Measurements from ENCODE around the gene MUC13.

Gene MUC13

GRCh38 chr3:124965413-124965812 lies 30.9 kb upstream of the MUC13 start:
- no peak overlapping the region for H3K9ac ChIP-seq
- H3K4me1 ChIP-seq (ENCODE audit: low read depth, poor library complexity, severe bottlenecking), result no peaks in the 10 kb centered on the region
- H3K36me3 ChIP-seq (ENCODE audit: insufficient read depth), result no peaks in the 10 kb centered on the region
- H3K4me3 ChIP-seq (IDR thresholded peaks at IDR 0.05; ENCODE audit: insufficient read depth, low read depth, low read length), result no peak overlapping the region
- no peaks in the 10 kb centered on the region for H4K20me1 ChIP-seq (ENCODE audit: insufficient read depth)
- H3K79me2 ChIP-seq (ENCODE audit: insufficient read depth, low read depth), result no peaks in the 10 kb centered on the region
- no peak overlapping the region for H2AFZ ChIP-seq (ENCODE audit: low read depth)
- H3K27me3 ChIP-seq (ENCODE audit: insufficient read depth, low read depth), result no peaks in the 10 kb centered on the region
- H3K4me2 ChIP-seq, result no peak overlapping the region
- H3K27ac ChIP-seq, result no peak overlapping the region
- TF ChIP-seq, protein P1, sequence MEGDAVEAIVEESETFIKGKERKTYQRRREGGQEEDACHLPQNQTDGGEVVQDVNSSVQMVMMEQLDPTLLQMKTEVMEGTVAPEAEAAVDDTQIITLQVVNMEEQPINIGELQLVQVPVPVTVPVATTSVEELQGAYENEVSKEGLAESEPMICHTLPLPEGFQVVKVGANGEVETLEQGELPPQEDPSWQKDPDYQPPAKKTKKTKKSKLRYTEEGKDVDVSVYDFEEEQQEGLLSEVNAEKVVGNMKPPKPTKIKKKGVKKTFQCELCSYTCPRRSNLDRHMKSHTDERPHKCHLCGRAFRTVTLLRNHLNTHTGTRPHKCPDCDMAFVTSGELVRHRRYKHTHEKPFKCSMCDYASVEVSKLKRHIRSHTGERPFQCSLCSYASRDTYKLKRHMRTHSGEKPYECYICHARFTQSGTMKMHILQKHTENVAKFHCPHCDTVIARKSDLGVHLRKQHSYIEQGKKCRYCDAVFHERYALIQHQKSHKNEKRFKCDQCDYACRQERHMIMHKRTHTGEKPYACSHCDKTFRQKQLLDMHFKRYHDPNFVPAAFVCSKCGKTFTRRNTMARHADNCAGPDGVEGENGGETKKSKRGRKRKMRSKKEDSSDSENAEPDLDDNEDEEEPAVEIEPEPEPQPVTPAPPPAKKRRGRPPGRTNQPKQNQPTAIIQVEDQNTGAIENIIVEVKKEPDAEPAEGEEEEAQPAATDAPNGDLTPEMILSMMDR (conservative IDR thresholded peaks at IDR 0.05; ENCODE audit: low read depth, low read length), result no peak

GRCh38 chr3:124964387-124964786 lies 29.8 kb upstream of the MUC13 start:
- no peaks in the 10 kb centered on the region for H3K79me2 ChIP-seq (ENCODE audit: insufficient read depth, low read depth)
- no peaks in the 10 kb centered on the region for H3K4me1 ChIP-seq (ENCODE audit: low read depth, poor library complexity, severe bottlenecking)
- TF ChIP-seq, protein P1 (conservative IDR thresholded peaks at IDR 0.05; ENCODE audit: low read depth, low read length), result no peak
- H2AFZ ChIP-seq (ENCODE audit: low read depth), result no peak overlapping the region
- no peaks in the 10 kb centered on the region for H3K36me3 ChIP-seq (ENCODE audit: insufficient read depth)
- H3K27me3 ChIP-seq (ENCODE audit: insufficient read depth, low read depth), result no peaks in the 10 kb centered on the region
- H4K20me1 ChIP-seq (ENCODE audit: insufficient read depth), result no peaks in the 10 kb centered on the region
- no peak overlapping the region for H3K9ac ChIP-seq
- no peak overlapping the region for H3K4me2 ChIP-seq
- no peak overlapping the region for H3K4me3 ChIP-seq (IDR thresholded peaks at IDR 0.05; ENCODE audit: insufficient read depth, low read depth, low read length)
- no peak overlapping the region for H3K27ac ChIP-seq

- Histone ChIP-seq H3K4me1 (ENCODE audit: low read depth, poor library complexity, severe bottlenecking) (no peaks in the 10 kb centered on the region), H3K27me3 (ENCODE audit: insufficient read depth, low read depth) (no peaks in the 10 kb centered on the region), H3K27ac (no peak overlapping the region), H3K36me3 (ENCODE audit: insufficient read depth) (no peaks in the 10 kb centered on the region), H4K20me1 (ENCODE audit: insufficient read depth) (no peaks in the 10 kb centered on the region), H2AFZ (ENCODE audit: low read depth) (no peak overlapping the region), H3K4me3 (IDR thresholded peaks at IDR 0.05; ENCODE audit: insufficient read depth, low read depth, low read length) (no peak overlapping the region), H3K4me2 (no peak overlapping the region), H3K9ac (no peak overlapping the region), H3K79me2 (ENCODE audit: insufficient read depth, low read depth) (no peaks in the 10 kb centered on the region)
- TF ChIP-seq, protein P1 (conservative IDR thresholded peaks at IDR 0.05; ENCODE audit: low read depth, low read length), result no peak
These were observed 29.2 kb upstream of the MUC13 start for GRCh38 chr3:124963755-124964154.

GRCh38 chr3:124962403-124962940 lies 27.9 kb upstream of the MUC13 start:
- Histone ChIP-seq H3K4me3 (IDR thresholded peaks at IDR 0.05; ENCODE audit: insufficient read depth, low read depth, low read length) (no peak overlapping the region), H3K4me1 (ENCODE audit: low read depth, poor library complexity, severe bottlenecking) (no peaks in the 10 kb centered on the region), H3K27me3 (ENCODE audit: insufficient read depth, low read depth) (no peaks in the 10 kb centered on the region), H2AFZ (ENCODE audit: low read depth) (no peak overlapping the region), H3K79me2 (ENCODE audit: insufficient read depth, low read depth) (no peaks in the 10 kb centered on the region), H3K36me3 (ENCODE audit: insufficient read depth) (no peaks in the 10 kb centered on the region), H3K9ac (no peak overlapping the region), H3K27ac (no peak overlapping the region), H3K4me2 (no peak overlapping the region), H4K20me1 (ENCODE audit: insufficient read depth) (no peaks in the 10 kb centered on the region)
- TF ChIP-seq, protein P1 (conservative IDR thresholded peaks at IDR 0.05; ENCODE audit: low read depth, low read length), result no peak

Measured in KMS-11 (cell line).